ENCODE results near the gene TTC31.

Gene TTC31

DNA sequence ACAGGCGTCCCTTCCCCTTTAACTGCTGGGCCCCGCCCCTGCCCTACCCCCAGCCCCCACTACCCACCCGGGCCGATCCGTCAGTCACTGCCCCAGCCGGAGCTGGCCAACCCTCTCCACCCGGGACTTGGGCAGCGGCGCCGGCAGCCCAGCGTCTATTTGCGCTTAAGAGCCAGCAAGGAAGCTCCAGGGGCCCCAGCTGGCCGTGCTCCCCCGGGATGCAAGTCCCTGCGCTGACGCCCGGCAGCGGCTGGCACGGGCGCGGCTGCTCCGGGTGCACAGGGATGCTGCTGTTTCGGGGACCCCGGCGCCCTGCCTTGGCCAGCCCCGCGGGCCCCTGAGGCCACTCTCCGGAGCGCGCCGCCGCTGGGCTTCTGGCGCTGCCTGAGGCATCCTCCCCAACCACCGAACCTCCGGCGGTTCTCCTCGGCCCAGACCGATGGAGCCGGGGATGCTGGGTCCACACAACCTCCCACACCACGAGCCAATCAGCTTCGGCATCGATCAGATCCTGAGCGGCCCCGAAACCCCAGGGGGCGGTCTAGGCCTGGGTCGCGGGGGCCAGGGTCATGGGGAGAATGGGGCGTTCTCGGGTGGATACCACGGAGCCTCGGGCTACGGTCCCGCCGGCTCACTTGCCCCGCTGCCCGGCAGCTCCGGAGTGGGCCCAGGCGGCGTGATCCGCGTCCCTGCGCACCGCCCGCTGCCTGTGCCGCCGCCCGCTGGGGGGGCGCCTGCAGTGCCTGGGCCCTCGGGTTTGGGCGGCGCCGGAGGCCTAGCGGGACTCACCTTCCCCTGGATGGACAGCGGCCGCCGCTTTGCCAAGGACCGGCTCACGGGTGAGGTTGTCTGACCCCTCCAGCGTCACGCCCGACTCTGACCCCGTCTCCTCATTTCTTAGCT is 31.7 kb downstream of the TTC31 start, which contains the start of gene TLX2:
TSS of gene TLX2 (plus strand) at position 83 of the 903 bp plus-strand sequence. CDS start at position 440, 357 bp downstream.
- H3K4me1 ChIP-seq (ENCODE audit: low read length) = peaks cover 6% of the 10 kb centered on the region
- peaks cover 4% of the 10 kb centered on the region for H3K36me3 ChIP-seq (replicated peaks; ENCODE audit: low read depth, low read length)
- H4K20me1 ChIP-seq (ENCODE audit: insufficient read depth, low read length) = no peaks in the 10 kb centered on the region
- H3K27me3 ChIP-seq (ENCODE audit: low read depth, low read length) = no peaks in the 10 kb centered on the region
- H3K4me2 ChIP-seq (ENCODE audit: low read length) = peak within 1 kb of the TSS; percentile 81
- no peaks in the 10 kb centered on the region for H3K79me2 ChIP-seq (ENCODE audit: low read length)
- H3K4me3 ChIP-seq (ENCODE audit: low read length) = peak within 1 kb of the TSS; percentile 84
- peak within 1 kb of the TSS; percentile 61 for H3K9ac ChIP-seq (ENCODE audit: low read length)
- TF ChIP-seq, protein P1, sequence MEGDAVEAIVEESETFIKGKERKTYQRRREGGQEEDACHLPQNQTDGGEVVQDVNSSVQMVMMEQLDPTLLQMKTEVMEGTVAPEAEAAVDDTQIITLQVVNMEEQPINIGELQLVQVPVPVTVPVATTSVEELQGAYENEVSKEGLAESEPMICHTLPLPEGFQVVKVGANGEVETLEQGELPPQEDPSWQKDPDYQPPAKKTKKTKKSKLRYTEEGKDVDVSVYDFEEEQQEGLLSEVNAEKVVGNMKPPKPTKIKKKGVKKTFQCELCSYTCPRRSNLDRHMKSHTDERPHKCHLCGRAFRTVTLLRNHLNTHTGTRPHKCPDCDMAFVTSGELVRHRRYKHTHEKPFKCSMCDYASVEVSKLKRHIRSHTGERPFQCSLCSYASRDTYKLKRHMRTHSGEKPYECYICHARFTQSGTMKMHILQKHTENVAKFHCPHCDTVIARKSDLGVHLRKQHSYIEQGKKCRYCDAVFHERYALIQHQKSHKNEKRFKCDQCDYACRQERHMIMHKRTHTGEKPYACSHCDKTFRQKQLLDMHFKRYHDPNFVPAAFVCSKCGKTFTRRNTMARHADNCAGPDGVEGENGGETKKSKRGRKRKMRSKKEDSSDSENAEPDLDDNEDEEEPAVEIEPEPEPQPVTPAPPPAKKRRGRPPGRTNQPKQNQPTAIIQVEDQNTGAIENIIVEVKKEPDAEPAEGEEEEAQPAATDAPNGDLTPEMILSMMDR (IDR thresholded peaks at IDR 0.05; ENCODE audit: low read depth, low read length) = no peak
- no peak for TF ChIP-seq EZH2phosphoT487 (IDR thresholded peaks at IDR 0.05; ENCODE audit: low read depth)
- H3K9me3 ChIP-seq (ENCODE audit: insufficient read depth, low read length) = no peaks in the 10 kb centered on the region
- H2AFZ ChIP-seq (ENCODE audit: low read depth, low read length) = peak within 1 kb of the TSS; percentile 68; the same call in 1 of the 2 replicates
- peak within 1 kb of the TSS; percentile 14; the same call in 1 of the 2 replicates for H3K27ac ChIP-seq (ENCODE audit: low read length)

DNA sequence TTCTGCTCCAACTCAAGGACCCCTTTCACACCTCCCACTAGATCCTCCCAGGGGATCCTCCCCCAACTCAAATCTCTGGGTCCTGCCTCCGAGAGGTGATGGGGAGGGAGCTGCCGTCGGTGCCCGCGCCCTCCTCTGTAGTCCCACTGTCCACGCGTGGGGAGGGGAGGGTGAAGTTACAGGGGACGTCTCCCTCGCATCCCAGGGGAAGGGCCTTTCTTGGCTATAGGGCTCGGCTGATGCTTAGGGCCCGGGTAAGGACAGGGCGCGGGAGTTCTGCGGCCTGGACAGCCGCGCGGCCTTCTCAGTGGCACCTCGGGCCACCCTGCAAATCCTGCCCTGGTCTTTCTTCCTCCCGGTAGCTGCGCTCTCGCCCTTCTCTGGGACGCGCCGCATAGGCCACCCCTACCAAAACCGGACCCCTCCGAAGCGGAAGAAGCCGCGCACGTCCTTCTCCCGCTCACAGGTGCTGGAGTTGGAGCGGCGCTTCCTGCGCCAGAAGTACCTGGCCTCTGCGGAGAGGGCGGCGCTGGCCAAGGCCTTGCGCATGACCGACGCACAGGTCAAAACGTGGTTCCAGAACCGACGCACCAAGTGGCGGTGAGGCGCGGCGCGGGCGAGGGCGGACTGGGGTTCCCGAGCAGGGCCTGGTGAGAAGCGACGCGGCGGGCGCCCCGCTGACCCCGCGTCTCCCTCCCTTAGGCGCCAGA is 32.5 kb downstream of the TTC31 start:
- H3K4me1 ChIP-seq (ENCODE audit: low read length) = peaks cover 11% of the 10 kb centered on the region
- peaks cover 5% of the 10 kb centered on the region for H3K36me3 ChIP-seq (replicated peaks; ENCODE audit: low read depth, low read length)
- no peak overlapping the region for H3K9ac ChIP-seq (ENCODE audit: low read length)
- H3K27me3 ChIP-seq (ENCODE audit: low read depth, low read length) = no peaks in the 10 kb centered on the region
- no peaks in the 10 kb centered on the region for H3K79me2 ChIP-seq (ENCODE audit: low read length)
- peak overlapping the region; percentile 81 for H3K4me2 ChIP-seq (ENCODE audit: low read length)
- no peaks in the 10 kb centered on the region for H4K20me1 ChIP-seq (ENCODE audit: insufficient read depth, low read length)
- H3K4me3 ChIP-seq (ENCODE audit: low read length) = peak overlapping the region; percentile 84; the same call in 1 of the 2 replicates
- no peaks in the 10 kb centered on the region for H3K9me3 ChIP-seq (ENCODE audit: insufficient read depth, low read length)
- H2AFZ ChIP-seq (ENCODE audit: low read depth, low read length) = no peak overlapping the region
- TF ChIP-seq, protein P1 (IDR thresholded peaks at IDR 0.05; ENCODE audit: low read depth, low read length) = no peak
- no peak for TF ChIP-seq EZH2phosphoT487 (IDR thresholded peaks at IDR 0.05; ENCODE audit: low read depth)
- H3K27ac ChIP-seq (ENCODE audit: low read length) = no peak overlapping the region

DNA sequence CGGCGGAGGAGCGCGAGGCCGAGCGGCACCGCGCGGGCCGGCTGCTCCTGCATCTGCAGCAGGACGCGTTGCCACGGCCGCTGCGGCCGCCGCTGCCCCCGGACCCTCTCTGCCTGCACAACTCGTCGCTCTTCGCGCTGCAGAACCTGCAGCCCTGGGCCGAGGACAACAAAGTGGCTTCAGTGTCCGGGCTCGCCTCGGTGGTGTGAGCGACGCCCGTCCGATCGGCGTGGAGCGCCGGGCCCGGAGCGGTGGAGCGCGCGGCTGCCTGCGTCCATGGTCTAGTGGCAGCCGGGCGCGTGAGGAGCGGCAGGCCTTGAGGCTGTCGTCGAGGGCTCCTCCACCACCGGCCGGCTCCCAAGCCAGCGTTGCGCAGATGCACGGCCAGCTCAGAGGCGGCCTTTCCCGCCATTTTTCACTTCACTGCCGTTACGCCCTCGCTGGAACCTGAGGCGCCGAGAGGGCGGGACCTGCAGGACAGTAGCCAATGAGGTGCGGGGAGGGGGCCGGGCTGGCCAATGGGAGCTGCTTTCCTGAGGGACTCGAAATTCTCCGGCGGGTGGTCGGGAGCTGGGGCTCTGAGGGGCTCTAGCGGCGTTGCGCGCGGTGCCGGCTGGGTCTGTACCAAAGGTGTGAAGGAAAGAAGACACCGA is 33.2 kb downstream of the TTC31 start:
- peaks cover 16% of the 10 kb centered on the region for H3K4me1 ChIP-seq (ENCODE audit: low read length)
- H3K9ac ChIP-seq (ENCODE audit: low read length) = no peak overlapping the region
- H3K36me3 ChIP-seq (replicated peaks; ENCODE audit: low read depth, low read length) = peaks cover 5% of the 10 kb centered on the region
- H3K4me3 ChIP-seq (ENCODE audit: low read length) = no peak overlapping the region
- no peaks in the 10 kb centered on the region for H3K9me3 ChIP-seq (ENCODE audit: insufficient read depth, low read length)
- H3K4me2 ChIP-seq (ENCODE audit: low read length) = no peak overlapping the region
- no peak overlapping the region for H2AFZ ChIP-seq (ENCODE audit: low read depth, low read length)
- no peaks in the 10 kb centered on the region for H3K27me3 ChIP-seq (ENCODE audit: low read depth, low read length)
- TF ChIP-seq, protein P1 (IDR thresholded peaks at IDR 0.05; ENCODE audit: low read depth, low read length) = no peak
- TF ChIP-seq EZH2phosphoT487 (IDR thresholded peaks at IDR 0.05; ENCODE audit: low read depth) = no peak
- H4K20me1 ChIP-seq (ENCODE audit: insufficient read depth, low read length) = no peaks in the 10 kb centered on the region
- no peak overlapping the region for H3K27ac ChIP-seq (ENCODE audit: low read length)
- no peaks in the 10 kb centered on the region for H3K79me2 ChIP-seq (ENCODE audit: low read length)

Measured in OCI-LY3 (cell line).